NCI-H345 (cell line): ENCODE results near the gene SBF2.

ENCODE experiments used
- DNase-seq: peaks from one replicate; lab custom pipeline; 2025; lab: John Stamatoyannopoulos, UW

The SBF2 gene

GRCh38 chr11:9896902-9897301, 397.1 kb downstream of the SBF2 start:
- no peak for DNase-seq

GRCh38 chr11:9895006-9895405, 399.0 kb downstream of the SBF2 start:
- DNase-seq = no peak

GRCh38 chr11:9893474-9893873, 400.5 kb downstream of the SBF2 start:
- DNase-seq = no peak

GRCh38 chr11:9888938-9889337, 405.1 kb downstream of the SBF2 start:
- no peak for DNase-seq

- no peak for DNase-seq
These were observed 406.5 kb downstream of the SBF2 start for GRCh38 chr11:9887472-9887871.

- DNase-seq = no peak
These were observed 407.4 kb downstream of the SBF2 start for GRCh38 chr11:9886595-9886994.

GRCh38 chr11:9884601-9885000, 409.4 kb downstream of the SBF2 start:
- no peak for DNase-seq

GRCh38 chr11:9880657-9881056, 413.4 kb downstream of the SBF2 start:
- no peak for DNase-seq

- DNase-seq = no peak
These were observed 415.1 kb downstream of the SBF2 start for GRCh38 chr11:9878936-9879335.

GRCh38 chr11:9876331-9876730, 417.7 kb downstream of the SBF2 start:
- no peak for DNase-seq

- no peak for DNase-seq
These were observed 418.2 kb downstream of the SBF2 start for GRCh38 chr11:9875862-9876261.

GRCh38 chr11:9875399-9875798, 418.6 kb downstream of the SBF2 start:
- no peak for DNase-seq

GRCh38 chr11:9874466-9874865, 419.6 kb downstream of the SBF2 start:
- no peak for DNase-seq

- DNase-seq = peak; percentile 81
These were observed 425.4 kb downstream of the SBF2 start for GRCh38 chr11:9868641-9869040.

GRCh38 chr11:9862981-9863380, 431.0 kb downstream of the SBF2 start:
- DNase-seq = no peak

- DNase-seq = peak; percentile 50
These were observed 431.9 kb downstream of the SBF2 start for GRCh38 chr11:9861860-9862725.

GRCh38 chr11:9859554-9860305, 434.3 kb downstream of the SBF2 start:
- no peak for DNase-seq

- DNase-seq = no peak
These were observed 435.2 kb downstream of the SBF2 start for GRCh38 chr11:9858822-9859221.

- DNase-seq = no peak
These were observed 435.8 kb downstream of the SBF2 start for GRCh38 chr11:9858218-9858617.

GRCh38 chr11:9855579-9856287, 438.3 kb downstream of the SBF2 start:
- DNase-seq = no peak

- no peak for DNase-seq
These were observed 440.0 kb downstream of the SBF2 start for GRCh38 chr11:9853929-9854552.

GRCh38 chr11:9852465-9852864, 441.6 kb downstream of the SBF2 start:
- no peak for DNase-seq
